IMR-90 (cell line): ENCODE measurements around the gene CSNK1G2. TPM values are rescaled to one million over a fixed set of nuclear protein-coding genes. Genes with fewer than 3 reads are reported as not detected.

Source experiments
- ATAC-seq: fragments of 200-7000 bp; cut with Tn5 transposase; 2 replicates; pipeline ENCODE4 v1.9.1; 2020; ENCODE audit warnings: low read depth, mild to moderate bottlenecking, moderate library complexity
- BruUV-seq: library from RNA; stranded (reverse); fragments of 400-500 nt; replicated peaks from 2 replicates; lab custom pipeline; 2021; lab: Mats Ljungman, UMichigan
- CTCF ChIA-PET: fragments of 300-600 bp; formaldehyde crosslinking; extraction: SDS; loops from one replicate; lab custom pipeline; 2021; ENCODE audit warnings: antibody characterized with exemption; lab: Yijun Ruan, JAX
- POLR2A ChIA-PET: fragments of 300-600 bp; sonication (Branson Sonifier 250); formaldehyde crosslinking; loops from one replicate; lab custom pipeline; 2022; ENCODE audit warnings: antibody characterized with exemption; ENCODE audit not compliant: unreplicated experiment; lab: Charles Lee
- DNase-seq: peaks from one replicate; pipeline ENCODE4 v3.0.0; 2013
- H2AFZ ChIP-seq: replicated peaks from 2 replicates; pipeline ENCODE3; 2013; ENCODE audit warnings: low read length, mild to moderate bottlenecking; ENCODE audit not compliant: poor library complexity
- H2AK5ac ChIP-seq: 2 replicates; pipeline ENCODE4 v1.6.1; 2013; ENCODE audit warnings: low read depth, low read length, inconsistent platforms
- H2AK9ac ChIP-seq: replicated peaks from 2 replicates; pipeline ENCODE3; 2013; ENCODE audit warnings: mild to moderate bottlenecking, low read depth, low read length, moderate library complexity; ENCODE audit not compliant: poor library complexity
- H2BK120ac ChIP-seq: 2 replicates; pipeline ENCODE4 v1.6.1; 2013; ENCODE audit warnings: low read depth, low read length, inconsistent platforms
- H2BK15ac ChIP-seq: 3 replicates; pipeline ENCODE4 v1.6.1; 2013; ENCODE audit warnings: low read depth, low read length, inconsistent platforms
- H2BK20ac ChIP-seq: 2 replicates; pipeline ENCODE4 v1.6.1; 2013; ENCODE audit warnings: low read depth, mild to moderate bottlenecking, inconsistent platforms, low read length, moderate library complexity
- H2BK5ac ChIP-seq: 2 replicates; pipeline ENCODE4 v1.6.1; 2013; ENCODE audit warnings: mild to moderate bottlenecking, low read depth, low read length, inconsistent platforms; ENCODE audit not compliant: poor library complexity, severe bottlenecking
- H3K14ac ChIP-seq: replicated peaks from 2 replicates; pipeline ENCODE4 v1.6.1; 2013; ENCODE audit warnings: low read depth, low read length, inconsistent platforms
- H3K18ac ChIP-seq: 2 replicates; pipeline ENCODE4 v1.6.1; 2013; ENCODE audit warnings: low read depth, low read length, control low read depth
- H3K23ac ChIP-seq: 2 replicates; pipeline ENCODE4 v1.6.1; 2013; ENCODE audit warnings: low read depth, low read length, inconsistent platforms
- H3K27ac ChIP-seq: 2 replicates; pipeline ENCODE4 v1.5.1; 2013; ENCODE audit warnings: mild to moderate bottlenecking, control low read depth, low read length; ENCODE audit not compliant: insufficient read depth
- H3K27me3 ChIP-seq: 2 replicates; pipeline ENCODE4 v1.6.1; 2013; ENCODE audit warnings: low read length; ENCODE audit not compliant: control insufficient read depth, insufficient read depth
- H3K36me3 ChIP-seq: 2 replicates; pipeline ENCODE4 v1.6.1; 2013; ENCODE audit warnings: low read length, mixed read lengths; ENCODE audit not compliant: control insufficient read depth, insufficient read depth
- H3K4ac ChIP-seq: 2 replicates; pipeline ENCODE4 v1.6.1; 2013; ENCODE audit warnings: low read depth, low read length, inconsistent platforms
- H3K4me1 ChIP-seq: 2 replicates; pipeline ENCODE4 v1.6.1; 2013; ENCODE audit warnings: low read length, mixed read lengths; ENCODE audit not compliant: control insufficient read depth, insufficient read depth
- H3K4me2 ChIP-seq: 2 replicates; pipeline ENCODE4 v1.6.1; 2013; ENCODE audit warnings: low read depth, mild to moderate bottlenecking, control low read depth, low read length, moderate library complexity
- H3K4me3 ChIP-seq: 2 replicates; pipeline ENCODE4 v1.5.1; 2013; ENCODE audit warnings: low read depth, mild to moderate bottlenecking, control low read depth, low read length, moderate library complexity; ENCODE audit not compliant: insufficient read depth
- H3K56ac ChIP-seq: 2 replicates; pipeline ENCODE4 v1.6.1; 2013; ENCODE audit warnings: low read length, inconsistent platforms; ENCODE audit not compliant: insufficient read depth; ENCODE audit errors: extremely low read depth
- H3K79me1 ChIP-seq, 2 experiments: 2 replicates each; pipeline ENCODE4 v1.6.1; 2013; ENCODE audit warnings: low read length in 2 of 2, inconsistent platforms in 1 of 2, low read depth in 1 of 2
- H3K9ac ChIP-seq: 2 replicates; pipeline ENCODE4 v1.6.1; 2013; ENCODE audit warnings: low read depth, low read length, control low read depth
- H3K9me1 ChIP-seq: 2 replicates; pipeline ENCODE4 v1.6.1; 2013; ENCODE audit warnings: low read length, inconsistent platforms; ENCODE audit not compliant: insufficient read depth
- H3K9me3 ChIP-seq: 2 replicates; pipeline ENCODE4 v1.6.1; 2013; ENCODE audit warnings: low read length; ENCODE audit not compliant: control insufficient read depth, insufficient read depth
- H4K20me1 ChIP-seq: 2 replicates; pipeline ENCODE4 v1.6.1; 2013; ENCODE audit warnings: low read length, inconsistent platforms; ENCODE audit not compliant: insufficient read depth
- H4K5ac ChIP-seq: 2 replicates; pipeline ENCODE4 v1.6.1; 2013; ENCODE audit warnings: mild to moderate bottlenecking, low read depth, low read length, control low read depth
- H4K8ac ChIP-seq, 2 experiments: 2 replicates each; pipeline ENCODE4 v1.6.1; 2013; ENCODE audit warnings: low read depth in 2 of 2, low read length in 2 of 2, control low read depth in 1 of 2, inconsistent platforms in 1 of 2
- H4K91ac ChIP-seq: 2 replicates; pipeline ENCODE4 v1.6.1; 2013; ENCODE audit warnings: low read depth, low read length, inconsistent platforms; ENCODE audit not compliant: insufficient read depth
- BHLHE40 ChIP-seq: fragments of 150-350 bp; IDR thresholded peaks from 2 replicates; pipeline ENCODE4 v1.6.1; 2016; ENCODE audit warnings: mild to moderate bottlenecking, low read depth, low read length
- CEBPB ChIP-seq: IDR thresholded peaks from 2 replicates; pipeline ENCODE4 v1.6.1; 2012; ENCODE audit warnings: low read depth, low read length, improper control_type of control experiment
- CTCF ChIP-seq: conservative IDR thresholded peaks from 2 replicates; pipeline ENCODE4 v1.5.1; 2012; ENCODE audit warnings: mild to moderate bottlenecking, low read depth, low read length, improper control_type of control experiment
- FOS ChIP-seq: fragments of 150-350 bp; IDR thresholded peaks from 2 replicates; pipeline ENCODE4 v1.6.1; 2016; ENCODE audit warnings: low read depth, low read length
- MAFK ChIP-seq: IDR thresholded peaks from 2 replicates; pipeline ENCODE4 v1.6.1; 2012; ENCODE audit warnings: low read depth, low read length, improper control_type of control experiment
- MAZ ChIP-seq: IDR thresholded peaks from 2 replicates; pipeline ENCODE4 v1.6.1; 2012; ENCODE audit warnings: low read depth, mild to moderate bottlenecking, low read length, improper control_type of control experiment, moderate library complexity, borderline replicate concordance
- MXI1 ChIP-seq: IDR thresholded peaks from 2 replicates; pipeline ENCODE4 v1.6.1; 2012; ENCODE audit warnings: low read depth, mild to moderate bottlenecking, low read length, moderate library complexity, borderline replicate concordance
- POLR2A ChIP-seq: IDR thresholded peaks from 2 replicates; pipeline ENCODE4 v1.6.1; 2012; ENCODE audit warnings: mild to moderate bottlenecking, low read depth, low read length
- RAD21 ChIP-seq: IDR thresholded peaks from 2 replicates; pipeline ENCODE4 v1.6.1; 2012; ENCODE audit warnings: low read length, improper control_type of control experiment
- USF2 ChIP-seq: fragments of 150-350 bp; IDR thresholded peaks from 2 replicates; pipeline ENCODE4 v1.6.1; 2017; ENCODE audit warnings: mild to moderate bottlenecking, antibody characterized with exemption, low read length, low read depth
- WGBS, 2 experiments: methylation state at CpG; one replicate each; pipeline versions ENCODE4 v1.1.5 to v1.1.7; 2013; ENCODE audit warnings: missing lambda C conversion rate in 2 of 2; ENCODE audit not compliant: insufficient read length in 1 of 2; ENCODE audit errors: extremely low coverage in 2 of 2; 5-methylcytosine and 5-hydroxymethylcytosine counted together
- dilution Hi-C: fragments of 300-500 bp; cut with HindIII; formaldehyde crosslinking; loops from one replicate; pipeline ENCODE4 v1.14.3; 2018; ENCODE audit warnings: low sequenced_read_pairs; ENCODE audit not compliant: unreplicated experiment
- in situ Hi-C: fragments of 300-500 bp; cut with MboI; formaldehyde crosslinking; loops from 3 replicates; pipeline ENCODE4 v1.14.3; 2019; ENCODE audit warnings: low sequenced_read_pairs, inconsistent platforms, mixed read lengths
- intact Hi-C: fragments of 100-400 bp; cut with micrococcal nuclease; formaldehyde crosslinking; loops from 2 replicates; pipeline ENCODE4 v1.10.0; 2022
- polyA plus RNA-seq, 3 experiments: library from polyadenylated mRNA; depleted of rRNA; stranded (reverse); fragments of >200 nt; gene quantifications; 2 replicates each; pipeline ENCODE4 v1.2.3, GENCODE V29; 2012; ENCODE audit warnings: low replicate concordance in 1 of 3
- total RNA-seq: library from RNA; depleted of rRNA; stranded (reverse); fragments of >200 nt; gene quantifications from 2 replicates; pipeline ENCODE4 v1.2.3, GENCODE V29; 2012

The CSNK1G2 gene
- total and polyA plus RNA-seq, 2 of the 4 experiments (the other 2 are of a cell fraction): 38.0 to 96.3 TPM

GRCh38 chr19:1953441-1954094, 12.6 kb downstream of the CSNK1G2 start:
- no peak overlapping the region for H2BK15ac ChIP-seq
- no peak overlapping the region for H3K4me3 ChIP-seq
- H2AFZ ChIP-seq: no peak overlapping the region
- H3K23ac ChIP-seq: no peak overlapping the region
- dilution Hi-C loops (no loop called here), in situ Hi-C loops (no loop called here), intact Hi-C loops (no loop called here)
- no peak for DNase-seq
- no peak overlapping the region for H2BK120ac ChIP-seq
- ChIA-PET CTCF (no interaction called here), POLR2A (no interaction called here)
- H3K18ac ChIP-seq: no peak overlapping the region
- no peak overlapping the region for H2AK5ac ChIP-seq
- BruUV-seq: no TSS peak
- no peaks in the 10 kb centered on the region for H3K4me1 ChIP-seq
- H3K56ac ChIP-seq: no peak overlapping the region
- H3K9me3 ChIP-seq: no peaks in the 10 kb centered on the region
- H4K20me1 ChIP-seq: peaks cover 91% of the 10 kb centered on the region
- ATAC-seq: no peak
- H3K9me1 ChIP-seq: peaks cover 2% of the 10 kb centered on the region; the same call in 1 of the 2 replicates
- no peak overlapping the region for H2BK20ac ChIP-seq
- peaks cover 12 to 74% of the 10 kb centered on the region in 2 experiments; a peak in 3 of 4 replicates for H3K79me1 ChIP-seq
- no peaks in the 10 kb centered on the region for H3K27me3 ChIP-seq
- no peak overlapping the region for H3K14ac ChIP-seq
- no peak overlapping the region for H3K9ac ChIP-seq
- no peak overlapping the region for H3K4me2 ChIP-seq
- H4K8ac ChIP-seq: no peak overlapping the region
- no peak overlapping the region for H4K91ac ChIP-seq
- 88% methylated on average over 16 of the region's 32 CpGs; no CpG with 5 or more reads in 1 of the 2 experiments for whole genome bisulfite sequencing, 2 experiments
- H2BK5ac ChIP-seq: no peak overlapping the region
- H3K27ac ChIP-seq: no peak overlapping the region
- H2AK9ac ChIP-seq: no peak overlapping the region
- H3K4ac ChIP-seq: no peak overlapping the region
- TF ChIP-seq POLR2A: no peak
- TF ChIP-seq MXI1: no peak
- TF ChIP-seq CTCF: no peak
- no peak for TF ChIP-seq USF2
- TF ChIP-seq FOS: no peak
- no peak for TF ChIP-seq CEBPB
- TF ChIP-seq RAD21: no peak
- no peak for TF ChIP-seq MAFK
- no peak for TF ChIP-seq BHLHE40
- no peak for TF ChIP-seq MAZ
- H4K5ac ChIP-seq: no peak overlapping the region
- H3K36me3 ChIP-seq: peaks cover 17% of the 10 kb centered on the region; the same call in 1 of the 2 replicates
